CD4-positive, alpha-beta T cell treated with Interferon alpha-2 for 1 hour (primary cell): ENCODE data around the gene C22orf23.
"Not testable (repeated sequence)": the region's sequence is repeated elsewhere in the genome, so short reads cannot be mapped to it uniquely, and the experiment has no call there.

Source experiments
- DNase-seq, 2 donors: peaks; one replicate each; pipeline ENCODE4 v3.0.0-alpha.2; 2020 to 2022

C22orf23 gene

DNA sequence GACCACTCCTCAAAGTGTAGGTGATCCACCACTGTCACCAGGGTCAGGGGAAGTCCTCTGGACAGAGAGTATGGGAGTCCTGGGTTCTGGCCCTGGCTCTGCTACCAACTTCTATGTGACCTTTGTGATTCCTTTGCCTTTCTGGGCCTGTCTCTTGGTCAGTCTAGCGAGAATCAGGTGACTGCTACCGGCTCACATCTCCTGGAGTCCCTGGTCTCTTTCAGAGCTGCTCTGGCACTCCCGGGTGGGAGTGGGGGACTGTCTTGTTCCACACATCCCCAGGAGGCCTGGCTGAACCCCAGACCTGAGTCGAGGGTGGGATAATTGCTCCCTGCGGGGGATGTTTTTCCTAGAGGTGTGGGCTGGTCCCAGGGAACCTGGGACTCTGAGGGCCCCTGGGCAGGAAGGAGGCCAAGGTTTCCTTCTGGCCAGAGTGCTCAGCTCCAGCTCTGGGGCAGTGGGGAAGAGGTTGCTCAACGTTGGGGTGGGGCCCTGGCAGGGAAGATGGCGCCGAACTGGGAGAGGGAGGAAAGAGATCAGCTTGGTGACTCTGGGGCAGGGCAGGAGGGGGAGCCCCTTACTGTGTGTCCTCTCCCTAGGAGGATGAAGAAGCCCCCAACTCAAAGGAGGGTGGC is 28.9 kb upstream of the C22orf23 start:
- no peak for DNase-seq

DNA sequence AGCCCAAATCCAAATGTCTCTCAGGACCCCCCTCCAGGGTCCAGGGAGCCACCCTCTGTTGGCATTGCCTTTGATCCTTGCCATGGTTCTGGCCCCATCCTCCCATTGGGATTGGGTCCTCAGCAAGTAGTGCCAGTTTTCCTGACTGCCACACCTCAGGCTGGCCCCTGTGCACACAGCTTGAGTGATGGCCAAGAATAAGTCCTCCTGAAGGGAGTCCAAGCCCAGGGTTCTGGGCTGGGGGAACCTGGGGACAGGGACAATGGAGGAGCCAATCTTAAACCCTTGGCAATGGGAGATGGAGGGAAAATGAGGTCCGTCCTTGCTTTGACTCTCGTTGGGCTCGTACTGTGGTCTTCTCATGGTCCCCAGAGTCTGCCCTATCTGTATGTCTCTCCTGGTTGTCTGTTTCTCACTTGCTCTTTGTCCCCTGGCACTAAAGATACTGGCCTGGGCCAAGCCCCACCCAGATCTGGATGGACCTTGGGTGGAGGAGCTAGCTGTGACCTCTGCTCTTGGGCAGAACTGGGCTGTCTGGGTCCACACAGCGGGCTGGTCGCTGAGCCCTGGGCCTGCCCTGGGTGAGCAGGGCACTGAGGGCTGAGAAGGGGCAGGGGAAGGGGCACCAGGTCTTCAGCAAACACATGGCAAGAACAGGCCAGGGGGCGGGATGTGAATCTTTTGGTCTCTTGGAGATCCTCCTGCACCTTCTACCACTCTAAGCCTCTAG is 28.0 kb upstream of the C22orf23 start:
- DNase-seq: no peak

DNA sequence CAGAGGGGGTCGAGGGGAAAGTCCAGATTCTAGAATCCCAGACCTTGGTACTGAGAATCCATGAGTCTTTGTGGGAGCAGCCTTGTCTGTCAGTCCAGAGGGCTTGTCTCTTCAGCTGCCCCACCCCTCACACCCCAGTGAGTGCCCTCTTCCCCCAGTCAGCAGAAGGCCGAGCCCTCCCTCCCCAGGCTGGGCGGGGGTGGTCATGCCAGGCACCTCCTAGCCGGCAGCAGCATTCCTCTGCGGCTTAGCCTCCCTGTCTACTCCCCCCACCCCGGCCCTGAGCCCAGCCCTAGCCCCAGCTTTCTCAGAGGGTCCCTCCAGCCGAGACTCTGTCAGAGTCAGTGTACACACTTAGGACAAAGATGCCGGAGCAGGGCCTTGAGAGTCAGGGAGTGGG is 26.4 kb upstream of the C22orf23 start:
- DNase-seq: no peak

DNA sequence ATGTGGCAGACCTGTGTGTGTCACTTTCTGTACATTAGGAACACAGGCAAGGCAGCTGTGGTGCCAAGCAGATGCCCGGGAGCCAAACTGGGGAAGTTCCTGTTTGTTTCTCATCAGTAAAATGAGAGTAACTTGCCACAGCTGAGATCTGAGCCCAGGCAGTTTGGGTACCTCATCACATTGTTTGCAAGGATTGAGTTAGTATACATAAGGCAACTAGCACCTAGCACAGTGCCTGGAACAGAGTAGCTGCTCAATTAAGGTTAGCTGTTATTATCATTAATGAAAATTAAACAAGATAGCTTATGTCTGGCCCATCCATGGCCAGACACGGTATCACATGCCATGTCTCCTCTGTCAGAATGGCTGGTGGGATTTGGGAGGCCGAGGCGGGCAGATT is 23.1 kb upstream of the C22orf23 start:
- no peak for DNase-seq

DNA sequence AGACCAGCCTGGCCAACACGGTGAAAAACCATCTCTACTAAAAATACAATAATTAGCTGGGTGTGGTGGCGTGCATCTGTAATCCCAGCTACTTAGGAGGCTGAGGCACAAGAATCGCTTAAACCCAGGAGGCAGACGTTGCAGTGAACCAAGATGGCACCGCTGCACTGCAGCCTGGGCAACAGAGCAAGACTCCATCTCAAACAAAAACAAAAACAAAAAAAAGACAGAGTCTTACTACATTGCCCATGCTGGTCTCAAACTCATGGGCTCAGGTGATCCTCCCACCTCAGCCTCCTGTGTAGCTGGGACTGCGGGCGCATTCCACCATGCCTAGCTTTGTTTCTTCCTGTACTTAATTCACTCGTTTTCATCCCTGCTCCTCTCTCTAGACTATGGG is 22.6 kb upstream of the C22orf23 start:
- not testable (repeated sequence) for DNase-seq

DNA sequence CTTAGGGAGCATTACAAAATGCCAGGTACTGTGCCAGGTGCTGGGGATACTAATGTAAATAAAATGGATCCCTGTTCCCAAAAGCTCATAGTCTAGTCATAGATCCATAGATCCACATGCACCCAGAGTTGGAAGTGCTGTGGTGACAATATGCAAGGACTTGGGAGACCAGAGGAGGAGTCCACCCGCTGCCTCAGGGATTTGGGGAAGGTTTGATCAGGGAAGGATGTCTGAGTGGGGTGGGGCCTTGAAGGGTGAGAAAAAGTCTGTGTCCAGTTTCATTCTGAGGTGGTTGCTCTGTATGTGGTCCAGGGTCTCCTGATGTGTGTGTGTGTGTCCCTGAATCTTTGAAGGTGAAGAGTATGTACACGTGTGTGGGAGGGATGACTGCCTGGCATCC is 21.8 kb upstream of the C22orf23 start:
- no peak for DNase-seq

DNA sequence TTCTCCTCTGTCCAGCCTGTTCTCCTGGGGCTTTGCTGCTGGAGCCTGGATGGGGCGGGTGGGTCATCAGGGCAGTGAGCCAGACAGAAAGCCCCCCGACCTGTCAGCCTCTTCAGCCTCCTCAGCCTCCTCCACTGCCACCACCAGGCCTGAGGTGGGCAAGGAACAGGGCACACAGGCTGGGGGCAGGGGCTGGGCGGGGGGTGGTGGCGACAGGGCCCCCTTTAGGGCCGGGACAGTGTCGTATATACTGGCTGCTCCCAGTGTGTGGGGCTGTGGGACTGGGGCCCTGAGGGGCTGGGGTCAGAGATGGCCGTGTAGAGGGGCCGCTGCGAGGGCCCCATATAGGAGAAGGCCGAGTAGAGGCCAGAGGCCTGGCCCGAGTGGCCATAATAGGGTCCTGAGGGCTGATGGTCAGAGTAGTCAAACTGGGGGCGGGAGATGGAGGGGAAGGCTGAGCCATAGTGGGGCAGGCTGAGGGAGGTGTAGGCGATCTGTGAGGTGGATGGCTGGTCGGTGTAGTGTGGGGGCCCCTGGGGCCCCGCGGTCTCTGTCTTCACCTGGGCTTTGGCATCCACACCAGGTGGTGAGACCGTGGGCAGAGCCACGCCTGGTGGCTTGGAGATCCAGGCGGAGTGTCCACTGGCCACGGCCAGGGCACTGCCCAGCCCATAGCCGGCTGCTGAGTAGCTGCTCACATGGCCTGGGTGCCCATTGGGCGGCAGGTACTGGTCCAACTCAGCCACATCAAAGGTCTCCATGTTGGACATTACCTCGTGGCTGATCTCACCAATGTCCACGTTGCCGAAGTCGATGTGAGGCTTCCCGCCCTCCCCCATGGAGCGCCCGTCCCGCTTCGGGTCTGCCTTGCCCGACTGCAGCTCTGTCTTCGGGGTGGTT is 20.1 kb upstream of the C22orf23 start:
- DNase-seq: no peak

DNA sequence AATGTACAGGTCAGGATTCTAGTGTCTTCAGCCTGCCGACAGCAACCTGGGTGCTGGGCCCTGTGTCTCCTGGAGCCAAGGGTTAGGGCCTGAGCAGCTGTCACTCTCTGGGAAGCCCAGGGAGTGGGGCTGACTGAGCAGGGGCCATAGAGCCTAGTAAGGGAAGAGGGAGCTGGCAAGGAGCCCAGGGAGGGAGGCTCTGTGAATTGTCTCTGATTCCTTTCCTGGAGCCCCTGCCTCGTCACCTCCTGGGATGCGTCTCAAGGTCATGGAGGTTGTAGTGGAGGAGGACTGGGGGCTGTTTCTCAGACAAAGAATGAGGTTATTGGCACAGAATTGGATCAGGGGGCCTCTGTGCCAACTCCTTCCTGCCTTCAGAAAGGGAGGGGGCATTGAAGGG is 19.1 kb upstream of the C22orf23 start:
- DNase-seq: no peak

DNA sequence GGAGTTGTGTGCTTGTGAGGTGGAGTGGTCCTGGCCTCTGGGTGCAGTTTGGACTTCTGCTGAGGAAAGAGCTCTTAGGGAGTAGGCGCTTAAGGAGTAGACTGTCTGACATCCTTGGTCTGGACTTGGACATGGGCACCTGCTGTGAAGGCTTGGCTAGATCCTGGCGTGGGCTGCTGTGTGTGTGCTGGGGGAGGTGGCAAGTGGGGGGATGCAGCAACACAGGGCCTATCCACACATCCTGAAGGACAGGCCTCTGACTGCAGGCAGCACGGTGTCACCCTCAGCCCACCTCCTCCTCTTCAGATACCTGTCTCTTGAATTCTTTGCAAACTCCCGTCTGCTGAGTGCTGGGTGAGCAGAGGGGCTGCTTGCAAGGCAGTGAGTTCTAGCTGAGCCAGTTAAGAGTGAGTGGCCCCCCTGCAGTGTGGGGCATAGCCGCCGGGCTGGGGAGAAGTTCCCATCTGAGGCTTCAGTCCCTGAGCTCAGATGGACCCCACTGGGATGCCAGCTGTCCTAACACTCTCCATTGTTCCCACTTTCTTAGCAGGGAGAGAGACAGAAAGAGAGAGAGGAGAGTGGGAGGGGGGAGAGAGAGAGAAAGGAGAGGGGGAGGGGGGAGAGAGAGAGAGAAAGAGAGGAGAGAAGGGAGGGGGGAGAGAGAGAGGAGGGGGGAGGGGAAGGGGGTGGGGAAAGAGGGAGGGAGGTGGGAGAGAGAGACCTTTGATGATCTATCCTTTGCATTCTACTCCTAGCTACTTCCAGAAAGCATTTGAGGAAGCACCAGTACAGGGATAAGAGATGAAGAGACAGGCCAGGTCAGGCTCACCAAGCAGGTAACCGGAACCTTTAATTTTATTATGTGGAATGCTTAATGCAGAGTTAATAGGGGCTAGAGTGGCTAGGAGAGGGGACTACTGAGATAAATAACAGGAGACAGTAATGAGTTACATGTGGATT is 18.4 kb upstream of the C22orf23 start:
- DNase-seq: no peak

DNA sequence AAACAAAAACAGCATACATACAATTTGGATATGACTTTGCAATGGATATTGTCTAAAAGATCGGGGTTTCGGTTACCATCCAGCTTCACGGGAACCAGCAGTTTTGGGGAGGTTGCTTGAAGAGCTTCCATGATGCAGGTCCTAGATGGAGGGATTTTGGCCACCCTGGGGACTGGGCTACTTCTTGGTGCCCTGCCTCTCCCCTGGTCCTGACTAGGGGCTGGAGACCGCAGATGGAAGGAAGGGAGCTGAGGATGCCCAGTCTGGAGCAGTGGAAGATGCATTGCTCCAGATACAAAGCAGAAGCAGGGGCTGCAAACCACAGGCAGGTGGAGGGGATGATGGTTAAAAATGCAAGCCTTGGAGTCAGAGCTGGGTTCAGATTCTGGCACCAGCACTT is 17.5 kb upstream of the C22orf23 start:
- no peak for DNase-seq

DNA sequence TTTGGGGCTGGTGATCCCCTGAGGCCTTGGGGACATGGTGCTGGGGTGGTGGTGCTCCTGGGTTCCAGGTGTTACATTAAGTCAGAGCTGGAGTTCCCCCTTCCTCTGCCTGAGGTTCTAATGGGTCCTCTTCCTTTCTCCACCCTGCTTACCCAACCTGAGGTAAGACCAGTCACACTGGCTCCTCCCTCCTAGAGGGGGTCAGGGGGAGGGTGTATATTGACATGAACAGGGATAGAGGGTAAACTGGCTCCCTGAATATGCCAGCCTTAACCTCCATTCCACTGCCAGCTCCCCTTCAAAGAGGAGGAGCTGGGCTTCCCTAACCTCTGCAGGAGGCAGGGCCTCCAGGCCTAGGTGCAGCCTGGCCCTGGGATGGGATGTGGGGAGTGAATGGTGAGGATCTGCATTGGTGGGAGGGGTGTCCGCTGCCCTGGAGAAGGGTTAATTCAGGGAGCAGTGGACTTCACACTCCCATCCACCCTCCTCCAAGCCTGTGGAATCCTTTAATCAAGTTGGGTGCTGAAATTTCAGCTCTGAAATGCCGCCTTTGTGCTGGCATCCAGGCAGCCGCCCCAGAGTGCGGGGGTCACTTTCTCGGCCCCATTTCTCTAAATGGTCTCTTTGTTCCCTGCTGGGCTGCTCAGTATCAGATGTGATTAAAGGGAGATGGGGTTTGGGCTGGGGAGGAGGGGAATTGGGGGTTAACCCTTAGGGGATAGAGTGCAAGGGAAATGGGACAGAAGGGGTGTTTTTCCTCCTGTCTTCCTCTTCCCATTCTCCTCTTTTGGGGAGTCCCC is 15.3 kb upstream of the C22orf23 start:
- DNase-seq: no peak

DNA sequence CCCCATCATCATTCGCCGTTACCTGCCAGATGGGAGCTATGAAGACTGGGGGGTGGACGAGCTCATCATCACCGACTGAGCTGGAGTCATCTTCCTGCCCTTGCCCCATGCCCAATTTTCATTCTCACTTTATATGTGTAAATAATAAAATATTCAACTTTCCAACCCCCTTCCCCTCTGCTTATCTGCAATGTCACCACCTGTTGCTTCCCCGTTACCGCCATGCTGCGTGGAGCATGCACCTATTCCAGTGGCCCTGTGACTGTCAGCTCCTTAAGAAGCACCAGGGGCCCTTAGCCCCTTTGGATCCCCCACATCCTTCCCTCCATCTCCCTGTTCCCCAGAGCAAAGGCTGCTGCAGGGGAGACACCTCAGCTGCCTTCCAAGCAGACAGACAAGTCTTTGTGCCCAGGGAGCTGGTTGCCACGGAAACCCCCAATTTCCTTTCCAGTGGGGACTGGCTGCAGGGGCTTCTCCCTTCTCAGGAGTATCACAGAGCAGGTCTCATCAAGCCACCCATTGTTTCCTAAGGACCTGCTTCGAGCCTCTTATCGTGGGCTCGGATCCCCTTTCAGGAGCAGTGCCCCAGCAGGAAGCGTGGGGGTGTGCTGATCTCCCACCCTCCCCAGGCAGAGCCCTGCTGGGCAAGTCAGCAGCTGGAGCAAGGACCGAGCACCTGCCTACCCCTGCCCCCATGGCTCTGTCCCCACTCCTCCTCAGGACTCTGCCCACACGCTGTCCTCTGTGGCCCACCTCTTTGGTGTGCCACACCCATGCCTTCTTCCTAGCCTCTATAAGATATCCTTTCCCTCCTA is 14.4 kb upstream of the C22orf23 start:
- DNase-seq: no peak

DNA sequence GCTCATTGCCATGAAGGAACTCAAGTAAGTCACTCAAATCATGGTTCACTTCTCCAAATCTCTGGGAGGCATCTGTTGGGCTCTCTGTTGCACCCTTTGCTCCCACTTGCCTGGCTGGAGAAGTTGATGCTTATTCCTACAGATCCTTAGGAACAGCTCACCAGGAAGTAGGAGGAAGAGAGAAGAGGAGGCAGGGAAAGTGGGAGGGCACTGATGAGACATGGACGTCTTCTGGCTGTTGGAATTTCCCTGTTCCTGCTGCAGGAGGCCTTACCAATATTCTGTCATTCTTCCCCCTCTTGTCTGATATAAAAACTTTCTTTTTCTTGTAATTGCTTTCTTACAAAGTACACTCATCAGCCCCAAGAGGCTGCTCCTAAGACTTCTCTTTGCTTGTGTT is 13.7 kb upstream of the C22orf23 start:
- no peak for DNase-seq

DNA sequence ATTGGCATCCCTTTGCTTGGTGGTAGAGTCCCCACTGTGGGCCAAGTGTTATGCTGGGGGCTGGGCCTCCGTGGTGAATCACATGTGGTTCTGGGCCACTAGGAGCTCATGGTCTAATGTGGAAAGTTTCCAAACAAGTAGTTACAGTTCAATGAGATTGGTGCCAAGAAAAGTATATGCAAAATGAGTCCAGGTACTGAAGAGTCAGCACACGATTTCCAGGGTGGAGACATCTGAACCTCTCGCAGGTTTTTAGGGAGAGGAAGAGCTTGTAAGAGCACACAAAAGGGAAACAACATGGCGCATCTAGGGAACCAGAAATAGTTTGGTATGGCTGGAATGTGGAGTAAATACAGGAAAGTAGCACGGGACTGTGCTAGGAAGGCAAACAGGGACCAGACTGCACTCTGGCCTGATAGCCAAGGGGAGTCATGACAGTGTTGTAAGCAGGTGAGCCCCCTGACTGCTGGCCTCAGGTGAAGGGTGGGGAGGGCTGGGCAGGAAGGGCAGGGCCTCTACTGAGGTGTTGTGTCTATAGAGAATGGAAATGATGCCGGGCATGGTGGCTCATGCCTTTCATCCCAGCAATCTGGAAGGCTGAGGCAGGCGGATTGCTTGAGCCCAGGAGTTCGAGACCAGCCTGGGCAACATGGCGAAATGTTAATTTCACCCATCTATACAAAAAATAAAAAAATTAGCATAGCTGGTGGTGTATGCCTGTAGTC is 12.7 kb upstream of the C22orf23 start:
- DNase-seq: no peak

DNA sequence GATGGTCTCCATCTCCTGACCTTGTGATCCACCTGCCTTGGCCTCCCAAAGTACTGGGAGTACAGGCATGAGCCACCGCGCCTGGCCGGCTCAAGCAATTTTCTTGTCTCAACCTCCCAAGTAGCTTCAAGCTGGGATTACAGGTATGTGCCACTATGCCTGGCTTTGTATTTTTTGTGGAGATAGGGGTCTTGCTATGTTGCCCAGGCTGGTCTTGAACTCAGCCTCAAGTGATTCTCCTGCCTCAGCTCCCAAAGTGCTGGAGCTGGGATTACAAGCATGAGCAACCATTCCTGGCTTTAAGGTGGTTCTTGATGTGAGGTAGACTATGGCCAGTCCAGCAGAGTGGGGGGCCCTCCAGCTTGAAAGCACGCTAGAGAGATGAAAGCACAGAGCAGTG is 7.7 kb upstream of the C22orf23 start:
- DNase-seq: no peak

DNA sequence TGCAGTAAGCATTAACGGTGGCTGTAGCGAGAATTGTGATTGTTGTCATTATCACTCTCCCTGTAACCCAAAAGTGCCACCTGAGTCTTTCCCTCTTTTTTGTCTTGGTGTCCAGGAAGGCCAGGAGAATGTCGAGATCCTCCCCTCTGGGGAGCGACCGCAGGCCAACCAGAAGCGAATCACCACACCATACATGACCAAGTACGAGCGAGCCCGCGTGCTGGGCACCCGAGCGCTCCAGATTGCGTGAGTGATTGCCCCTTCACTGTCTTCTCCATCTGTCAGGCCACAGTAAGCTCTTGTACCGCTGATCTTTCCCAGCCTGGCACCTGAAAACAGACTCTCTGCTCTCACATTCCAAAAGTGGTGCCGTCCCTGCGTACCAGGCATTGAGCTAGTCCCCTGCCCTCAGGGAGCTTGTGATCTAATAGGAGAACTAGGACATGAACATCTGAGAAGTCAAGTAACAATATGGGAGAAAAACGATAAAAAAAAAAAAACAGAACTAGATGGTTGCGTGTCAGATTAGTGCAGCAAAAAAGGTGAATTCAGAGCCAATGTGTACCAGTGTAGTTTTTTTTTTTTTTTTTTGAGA is 5.9 kb upstream of the C22orf23 start:
- no peak for DNase-seq

DNA sequence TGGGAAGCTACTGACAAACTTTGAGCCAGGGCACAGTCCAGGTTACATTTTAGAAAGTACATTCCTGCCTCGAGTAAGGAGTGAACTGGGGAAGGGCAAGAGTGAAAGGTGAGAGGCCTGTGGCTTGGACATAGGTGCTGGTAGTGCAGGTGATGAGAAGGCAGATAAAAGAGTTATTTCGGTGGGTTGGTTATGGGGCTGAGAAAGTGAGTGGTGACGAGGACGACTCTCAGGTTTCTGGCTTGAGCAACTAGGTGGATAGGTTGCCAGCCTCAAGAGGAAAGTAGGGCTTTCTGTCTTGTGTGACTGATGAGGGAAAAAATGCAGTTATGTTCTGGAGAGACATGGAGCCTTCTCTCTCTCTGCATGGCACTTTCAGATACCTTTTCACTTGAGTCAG is 3.8 kb upstream of the C22orf23 start:
- no peak for DNase-seq

DNA sequence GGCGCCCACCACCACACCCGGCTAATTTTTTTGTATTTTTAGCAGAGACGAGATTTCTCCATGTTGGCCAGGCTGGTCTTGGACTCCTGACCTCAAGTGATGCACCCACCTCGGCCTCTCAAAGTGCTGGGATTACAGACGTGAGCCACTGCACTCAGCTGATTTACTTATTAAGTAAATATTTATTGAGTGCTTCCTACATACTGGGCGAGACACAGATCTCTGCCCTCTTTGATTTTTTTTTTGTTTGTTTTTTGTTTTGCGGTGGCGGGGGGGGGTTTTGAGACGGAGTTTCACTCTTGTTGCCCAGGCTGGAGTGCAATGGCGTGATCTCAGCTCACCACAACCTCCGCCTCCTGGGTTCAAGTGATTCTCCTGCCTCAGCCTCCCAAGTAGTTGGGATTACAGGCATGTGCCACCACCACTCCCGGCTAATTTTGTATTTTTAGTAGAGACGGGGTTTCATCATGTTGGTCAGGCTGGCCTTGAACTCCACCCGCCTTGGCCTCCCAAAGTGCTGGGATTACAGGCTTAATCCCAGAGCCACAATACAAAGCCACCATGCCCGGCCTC is 2.5 kb upstream of the C22orf23 start:
- not testable (repeated sequence) for DNase-seq

DNA sequence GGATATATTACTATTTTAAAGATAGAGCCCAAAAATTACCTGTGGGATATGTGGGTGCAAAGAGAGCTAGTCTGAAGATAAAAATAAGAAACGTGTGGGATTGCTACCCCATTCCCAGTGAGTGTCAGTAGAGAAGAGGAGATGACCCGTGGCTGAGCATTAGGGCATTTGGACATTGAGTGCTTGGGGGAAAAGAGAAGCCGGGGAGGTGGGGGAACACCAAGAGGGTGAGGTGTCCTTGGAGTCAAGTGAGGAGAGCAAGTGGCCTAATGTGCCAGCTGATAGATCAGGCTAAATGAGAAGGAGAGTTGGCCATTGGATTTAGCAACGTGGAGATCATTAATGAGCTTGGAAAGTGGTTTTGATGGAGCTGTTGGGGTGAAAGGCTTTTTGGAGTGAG is 1.3 kb upstream of the C22orf23 start:
- DNase-seq: no peak
